HL-60 (cell line): ENCODE results near the gene ZNF410.
A peak's percentile ranks its signal among the peaks of the same experiment; 100 is the strongest.
"Not testable (repeated sequence)": the region's sequence is repeated elsewhere in the genome, so short reads cannot be mapped to it uniquely, and the experiment has no call there.

ENCODE experiments used
- DNase-seq, 2 experiments: peaks; one replicate each; pipeline ENCODE4 v3.0.0-alpha.2; 2010 to 2020; ENCODE audit warnings: low read depth in 1 of 2, low spot score in 1 of 2
- H3K27ac ChIP-seq: fragments of 250-450 bp; sonication (Bioruptor Pico); replicated peaks from 2 replicates; pipeline ENCODE4 v1.5.1; 2020; ENCODE audit warnings: mild to moderate bottlenecking, moderate library complexity
- H3K27me3 ChIP-seq: fragments of 250-450 bp; sonication (Bioruptor Pico); 2 replicates; pipeline ENCODE4 v1.5.1; 2021; ENCODE audit warnings: mild to moderate bottlenecking, moderate library complexity; ENCODE audit not compliant: insufficient read depth, poor library complexity, severe bottlenecking
- H3K4me3 ChIP-seq: replicated peaks from 2 replicates; pipeline ENCODE4 v1.5.1; 2011; ENCODE audit warnings: mild to moderate bottlenecking, control low read depth, low read length; ENCODE audit not compliant: insufficient read depth
- GABPA ChIP-seq: IDR thresholded peaks from 2 replicates; pipeline ENCODE4 v1.6.1; 2012; ENCODE audit warnings: low read depth
- POLR2AphosphoS5 ChIP-seq: IDR thresholded peaks from 2 replicates; pipeline ENCODE4 v1.6.1; 2012; ENCODE audit warnings: low read depth
- REST ChIP-seq: IDR thresholded peaks from 2 replicates; pipeline ENCODE4 v1.6.1; 2012; ENCODE audit warnings: low read depth; ENCODE audit not compliant: insufficient replicate concordance
- SPI1 ChIP-seq: IDR thresholded peaks from 2 replicates; pipeline ENCODE4 v1.6.1; 2012; ENCODE audit warnings: low read depth, mild to moderate bottlenecking, borderline replicate concordance
- TF ChIP-seq, protein P1 (sequence below): IDR thresholded peaks from one replicate; pipeline ENCODE4 v1.5.1; 2011; ENCODE audit warnings: low read length, control low read depth, inconsistent platforms; ENCODE audit not compliant: insufficient read depth

The ZNF410 gene

GRCh38 chr14:73888460-73888725 is 1.7 kb downstream of the ZNF410 start:
- H3K4me3 ChIP-seq: peak overlapping the region; percentile 72
- peak overlapping the region; percentile 73 for H3K27ac ChIP-seq
- no peaks in the 10 kb centered on the region for H3K27me3 ChIP-seq
- peak; percentile 2 to 34 for DNase-seq
- TF ChIP-seq REST: no peak
- TF ChIP-seq SPI1: peak; percentile 36; the same call in 1 of the 2 replicates
- TF ChIP-seq, protein P1, sequence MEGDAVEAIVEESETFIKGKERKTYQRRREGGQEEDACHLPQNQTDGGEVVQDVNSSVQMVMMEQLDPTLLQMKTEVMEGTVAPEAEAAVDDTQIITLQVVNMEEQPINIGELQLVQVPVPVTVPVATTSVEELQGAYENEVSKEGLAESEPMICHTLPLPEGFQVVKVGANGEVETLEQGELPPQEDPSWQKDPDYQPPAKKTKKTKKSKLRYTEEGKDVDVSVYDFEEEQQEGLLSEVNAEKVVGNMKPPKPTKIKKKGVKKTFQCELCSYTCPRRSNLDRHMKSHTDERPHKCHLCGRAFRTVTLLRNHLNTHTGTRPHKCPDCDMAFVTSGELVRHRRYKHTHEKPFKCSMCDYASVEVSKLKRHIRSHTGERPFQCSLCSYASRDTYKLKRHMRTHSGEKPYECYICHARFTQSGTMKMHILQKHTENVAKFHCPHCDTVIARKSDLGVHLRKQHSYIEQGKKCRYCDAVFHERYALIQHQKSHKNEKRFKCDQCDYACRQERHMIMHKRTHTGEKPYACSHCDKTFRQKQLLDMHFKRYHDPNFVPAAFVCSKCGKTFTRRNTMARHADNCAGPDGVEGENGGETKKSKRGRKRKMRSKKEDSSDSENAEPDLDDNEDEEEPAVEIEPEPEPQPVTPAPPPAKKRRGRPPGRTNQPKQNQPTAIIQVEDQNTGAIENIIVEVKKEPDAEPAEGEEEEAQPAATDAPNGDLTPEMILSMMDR: no peak
- TF ChIP-seq POLR2AphosphoS5: no peak
- TF ChIP-seq GABPA: no peak

- TF ChIP-seq REST: no peak
- H3K27ac ChIP-seq: no peak overlapping the region; the same call in 1 of the 2 replicates
- no peak for DNase-seq
- H3K27me3 ChIP-seq: no peaks in the 10 kb centered on the region
- H3K4me3 ChIP-seq: no peak overlapping the region
Measured at GRCh38 chr14:73888971-73889370, 2.3 kb downstream of the ZNF410 start.

DNA sequence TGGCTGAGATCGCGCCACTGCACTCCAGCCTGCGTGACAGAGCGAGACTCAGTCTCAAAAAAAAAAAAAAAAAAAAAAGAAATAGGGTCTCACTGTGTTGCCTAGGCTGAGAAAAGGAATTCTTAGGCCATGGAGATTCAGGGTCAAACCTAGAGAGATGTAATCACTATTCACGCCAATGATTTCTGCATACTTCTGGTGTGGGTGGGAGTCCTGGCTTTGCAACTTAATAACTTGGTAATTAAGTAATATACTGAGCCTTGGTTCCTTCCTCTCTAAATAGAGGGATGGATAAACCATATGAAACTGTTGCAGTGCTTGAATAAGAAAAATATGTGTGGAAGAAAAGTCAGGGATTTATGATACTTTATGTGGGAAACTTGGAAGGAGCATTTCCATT is 2.7 kb downstream of the ZNF410 start:
- DNase-seq: no peak
- Histone ChIP-seq H3K27ac (no peak overlapping the region), H3K27me3 (no peaks in the 10 kb centered on the region), H3K4me3 (no peak overlapping the region)
- TF ChIP-seq REST (no peak), GABPA (no peak), POLR2AphosphoS5 (no peak), SPI1 (no peak)
- TF ChIP-seq, protein P1: no peak

- not testable (repeated sequence) for H3K27me3 ChIP-seq, DNase-seq, H3K27ac ChIP-seq, H3K4me3 ChIP-seq
Measured at GRCh38 chr14:73894180-73894687, 7.6 kb downstream of the ZNF410 start.
